WTC11 (cell line): Measurements from ENCODE around the gene HDGFL3. TPM values are rescaled to one million over a fixed set of nuclear protein-coding genes. Genes with fewer than 3 reads are reported as not detected.

Experiments used
- ATAC-seq: fragments of 200-7000 bp; cut with Tn5 transposase; 2 replicates; pipeline ENCODE4 v1.10.0; 2021; ENCODE audit warnings: mild to moderate bottlenecking, moderate library complexity
- CTCF ChIA-PET: fragments of 300-600 bp; sonication (Branson Sonifier 250); formaldehyde crosslinking; loops from one replicate; lab custom pipeline; 2021; ENCODE audit warnings: antibody characterized with exemption; lab: Charles Lee
- POLR2A ChIA-PET: fragments of 350-600 bp; sonication (Branson Sonifier 250); formaldehyde crosslinking; loops from one replicate; lab custom pipeline; 2021; ENCODE audit warnings: antibody characterized with exemption; lab: Charles Lee
- DNase-seq: peaks from one replicate; pipeline ENCODE4 v3.0.0; 2021; ENCODE audit warnings: low spot score
- H3K27ac Mint-ChIP-seq: 2 replicates; pipeline ENCODE4 v1.8.0; 2021; ENCODE audit warnings: mixed read lengths
- H3K27me3 Mint-ChIP-seq: 2 replicates; pipeline ENCODE4 v1.8.0; 2021; ENCODE audit warnings: low read depth, mild to moderate bottlenecking, moderate library complexity, mixed read lengths
- H3K36me3 Mint-ChIP-seq: 2 replicates; pipeline ENCODE4 v1.8.0; 2021; ENCODE audit warnings: mixed read lengths
- H3K4me1 Mint-ChIP-seq: 2 replicates; pipeline ENCODE4 v1.8.0; 2022; ENCODE audit warnings: mixed read lengths
- H3K4me3 Mint-ChIP-seq: 2 replicates; pipeline ENCODE4 v1.8.0; 2021; ENCODE audit warnings: mild to moderate bottlenecking, moderate library complexity, mixed read lengths
- H3K9me3 Mint-ChIP-seq: 2 replicates; pipeline ENCODE4 v1.8.0; 2021; ENCODE audit warnings: mixed read lengths
- AR ChIP-seq: fragments of 250-450 bp; sonication (Bioruptor Pico); IDR thresholded peaks from 2 replicates; pipeline ENCODE4 v1.9.0; 2021; ENCODE audit warnings: mild to moderate bottlenecking
- CBFB ChIP-seq: sonication (generic); formaldehyde crosslinking; IDR thresholded peaks from 2 replicates; pipeline ENCODE4 v1.8.1; 2022; ENCODE audit warnings: mild to moderate bottlenecking, low read depth, missing genetic modification reagents
- CDX4 ChIP-seq: fragments of 250-450 bp; sonication (Bioruptor Pico); IDR thresholded peaks from 2 replicates; pipeline ENCODE4 v1.9.0; 2021; ENCODE audit warnings: moderate library complexity, mild to moderate bottlenecking, inconsistent platforms, borderline replicate concordance
- ESRRA ChIP-seq: sonication (generic); formaldehyde crosslinking; IDR thresholded peaks from 2 replicates; pipeline ENCODE4 v1.8.1; 2022; ENCODE audit warnings: mild to moderate bottlenecking, missing genetic modification reagents, borderline replicate concordance
- ETV6 ChIP-seq: sonication (generic); formaldehyde crosslinking; IDR thresholded peaks from 2 replicates; pipeline ENCODE4 v1.8.1; 2022; ENCODE audit warnings: mild to moderate bottlenecking, missing genetic modification reagents
- GABPB1 ChIP-seq: sonication (generic); formaldehyde crosslinking; IDR thresholded peaks from 2 replicates; pipeline ENCODE4 v1.8.1; 2023; ENCODE audit warnings: mild to moderate bottlenecking, missing genetic modification reagents
- HMGA2 ChIP-seq: fragments of 250-450 bp; sonication (Bioruptor Pico); IDR thresholded peaks from 2 replicates; pipeline ENCODE4 v1.4.0; 2021; ENCODE audit warnings: mild to moderate bottlenecking, moderate library complexity
- IRF1 ChIP-seq: sonication (generic); formaldehyde crosslinking; IDR thresholded peaks from 2 replicates; pipeline ENCODE4 v1.8.0; 2023; ENCODE audit warnings: missing genetic modification reagents
- JAZF1 ChIP-seq: fragments of 250-450 bp; sonication (Bioruptor Pico); IDR thresholded peaks from 2 replicates; pipeline ENCODE4 v1.9.0; 2021; ENCODE audit warnings: moderate library complexity, mild to moderate bottlenecking, inconsistent platforms
- JUN ChIP-seq: sonication (generic); formaldehyde crosslinking; IDR thresholded peaks from 2 replicates; pipeline ENCODE4 v1.8.0; 2023; ENCODE audit warnings: mild to moderate bottlenecking, missing genetic modification reagents
- KAT7 ChIP-seq: sonication (generic); formaldehyde crosslinking; IDR thresholded peaks from 2 replicates; pipeline ENCODE4 v1.8.1; 2023; ENCODE audit warnings: missing genetic modification reagents, mild to moderate bottlenecking, borderline replicate concordance
- MAX ChIP-seq: sonication (generic); formaldehyde crosslinking; IDR thresholded peaks from 2 replicates; pipeline ENCODE4 v1.8.0; 2022; ENCODE audit warnings: mild to moderate bottlenecking, missing genetic modification reagents
- MLX ChIP-seq: sonication (generic); formaldehyde crosslinking; IDR thresholded peaks from 2 replicates; pipeline ENCODE4 v1.8.1; 2023; ENCODE audit warnings: mild to moderate bottlenecking, missing genetic modification reagents, moderate library complexity
- NFATC4 ChIP-seq: fragments of 250-450 bp; sonication (Bioruptor Pico); IDR thresholded peaks from 2 replicates; pipeline ENCODE4 v1.9.0; 2021; ENCODE audit warnings: mild to moderate bottlenecking
- NFE2L1 ChIP-seq: sonication (generic); formaldehyde crosslinking; IDR thresholded peaks from 2 replicates; pipeline ENCODE4 v1.8.1; 2023; ENCODE audit warnings: missing genetic modification reagents
- NR1H2 ChIP-seq: sonication (generic); formaldehyde crosslinking; IDR thresholded peaks from 2 replicates; pipeline ENCODE4 v1.9.0; 2021; ENCODE audit warnings: mild to moderate bottlenecking, moderate library complexity, missing genetic modification reagents
- NR2C2 ChIP-seq: sonication (generic); formaldehyde crosslinking; IDR thresholded peaks from 2 replicates; pipeline ENCODE4 v1.8.0; 2022; ENCODE audit warnings: mild to moderate bottlenecking, missing genetic modification reagents
- NR3C1 ChIP-seq: sonication (generic); formaldehyde crosslinking; conservative IDR thresholded peaks from 2 replicates; pipeline ENCODE4 v1.8.1; 2023; ENCODE audit warnings: low read depth, mild to moderate bottlenecking, missing genetic modification reagents
- OVOL2 ChIP-seq: fragments of 250-450 bp; sonication (Bioruptor Pico); IDR thresholded peaks from 2 replicates; pipeline ENCODE4 v1.9.0; 2021; ENCODE audit warnings: mild to moderate bottlenecking, borderline replicate concordance
- RELA ChIP-seq: sonication (generic); formaldehyde crosslinking; IDR thresholded peaks from 2 replicates; pipeline ENCODE4 v1.8.1; 2022; ENCODE audit warnings: missing genetic modification reagents, mild to moderate bottlenecking, borderline replicate concordance
- SMAD3 ChIP-seq: sonication (generic); formaldehyde crosslinking; IDR thresholded peaks from 2 replicates; pipeline ENCODE4 v1.8.0; 2022; ENCODE audit warnings: missing genetic modification reagents, mild to moderate bottlenecking, borderline replicate concordance
- TCF7 ChIP-seq: sonication (generic); formaldehyde crosslinking; IDR thresholded peaks from 2 replicates; pipeline ENCODE4 v1.8.0; 2022; ENCODE audit warnings: mild to moderate bottlenecking, low read depth, missing genetic modification reagents, moderate library complexity
- ZBTB21 ChIP-seq: sonication (generic); formaldehyde crosslinking; IDR thresholded peaks from 2 replicates; pipeline ENCODE4 v1.8.1; 2023; ENCODE audit warnings: mild to moderate bottlenecking, missing genetic modification reagents, borderline replicate concordance
- ZNF121 ChIP-seq: sonication (generic); formaldehyde crosslinking; IDR thresholded peaks from 2 replicates; pipeline ENCODE4 v1.8.0; 2023; ENCODE audit warnings: missing genetic modification reagents
- ZNF138 ChIP-seq: sonication (generic); formaldehyde crosslinking; conservative IDR thresholded peaks from 2 replicates; pipeline ENCODE4 v1.8.1; 2022; ENCODE audit warnings: mild to moderate bottlenecking, moderate library complexity, missing genetic modification reagents
- ZNF416 ChIP-seq: fragments of 250-450 bp; sonication (Bioruptor Pico); IDR thresholded peaks from 2 replicates; pipeline ENCODE4 v1.9.0; 2021; ENCODE audit warnings: mild to moderate bottlenecking, inconsistent platforms
- total RNA-seq: library from RNA; stranded (reverse); gene quantifications from 3 replicates; pipeline ENCODE4 v1.2.3, GENCODE V29; 2021

The HDGFL3 gene
- total RNA-seq, 1 experiment from 2014 or later = 124 TPM

- H3K4me3 Mint-ChIP-seq = no peak overlapping the region; the same call in 1 of the 2 replicates
- CTCF ChIA-PET = interaction anchor here (0.6 kb wide), 1 partner anchor 1384 kb away, joined by 3 read pairs; no protein-coding TSS in a partner anchor
- H3K27ac Mint-ChIP-seq = no peak overlapping the region
- POLR2A ChIA-PET = no interaction called here
- no peak for ATAC-seq
- no peak for TF ChIP-seq AR (CRISPR knock-in tag)
- no peak for TF ChIP-seq GABPB1 (CRISPR knock-in tag)
- TF ChIP-seq OVOL2 = no peak
- TF ChIP-seq CDX4 (CRISPR knock-in tag) = no peak
- TF ChIP-seq MAX (CRISPR knock-in tag) = no peak
- no peak for TF ChIP-seq SMAD3 (CRISPR knock-in tag)
- no peak for TF ChIP-seq HMGA2 (CRISPR knock-in tag)
- no peak for TF ChIP-seq NR1H2 (CRISPR knock-in tag)
- no peak for TF ChIP-seq JUN (CRISPR knock-in tag)
- no peak for TF ChIP-seq ETV6 (CRISPR knock-in tag)
- TF ChIP-seq ZNF138 = no peak
- no peak for TF ChIP-seq ZBTB21 (CRISPR knock-in tag)
- no peak for TF ChIP-seq IRF1 (CRISPR knock-in tag)
- H3K4me1 Mint-ChIP-seq = peaks cover 45% of the 10 kb centered on the region
- no peak for DNase-seq
- no peaks in the 10 kb centered on the region for H3K9me3 Mint-ChIP-seq
- no peaks in the 10 kb centered on the region for H3K27me3 Mint-ChIP-seq
- H3K36me3 Mint-ChIP-seq = peaks cover 2% of the 10 kb centered on the region; the same call in 1 of the 2 replicates
Measured at GRCh38 chr15:83203543-83203942, 4.1 kb downstream of the HDGFL3 start.

- peaks cover 51% of the 10 kb centered on the region for H3K4me1 Mint-ChIP-seq
- TF ChIP-seq MAX (CRISPR knock-in tag) (no peak), NR3C1 (CRISPR knock-in tag) (no peak), JAZF1 (CRISPR knock-in tag) (no peak), TCF7 (CRISPR knock-in tag) (no peak), ESRRA (no peak), RELA (no peak), CDX4 (CRISPR knock-in tag) (no peak), NFE2L1 (no peak), ZNF121 (CRISPR knock-in tag) (no peak), NR2C2 (CRISPR knock-in tag) (no peak), ZNF416 (CRISPR knock-in tag) (no peak), NFATC4 (CRISPR knock-in tag) (no peak), KAT7 (CRISPR knock-in tag) (no peak), HMGA2 (CRISPR knock-in tag) (no peak), MLX (CRISPR knock-in tag) (no peak), CBFB (CRISPR knock-in tag) (no peak)
- H3K27me3 Mint-ChIP-seq = no peaks in the 10 kb centered on the region
- H3K36me3 Mint-ChIP-seq = no peaks in the 10 kb centered on the region
- no peak overlapping the region for H3K4me3 Mint-ChIP-seq
- no peak for ATAC-seq
- ChIA-PET POLR2A (no interaction called here), CTCF (no interaction called here)
- H3K27ac Mint-ChIP-seq = no peak overlapping the region
- H3K9me3 Mint-ChIP-seq = no peaks in the 10 kb centered on the region
- DNase-seq = no peak
Measured at GRCh38 chr15:83200589-83200988, 7.0 kb downstream of the HDGFL3 start.
